Measurements from ENCODE around the gene TPD52L1. TPM values are rescaled to one million over a fixed set of nuclear protein-coding genes. Genes with fewer than 3 reads are reported as not detected.

TPD52L1 gene
- total and polyA plus RNA-seq, 2 experiments from 2014 or later, result 171 to 182 TPM

- WGBS (ENCODE audit: low lambda C conversion rate, missing lambda C conversion rate), result 89% methylated on average over 4 of the region's 4 CpGs
- no peak for DNase-seq (ENCODE audit: low spot score)
Measured at GRCh38 chr6:125215252-125215819, 61.8 kb downstream of the TPD52L1 start.

GRCh38 chr6:125216015-125216414 is 62.4 kb downstream of the TPD52L1 start:
- Histone ChIP-seq H3K4me3 (no peak overlapping the region), H3K4me1 (ENCODE audit: insufficient read depth) (peaks cover 16% of the 10 kb centered on the region), H3K27me3 (no peaks in the 10 kb centered on the region), H3K9me2 (replicated peaks; ENCODE audit: insufficient read depth) (no peaks in the 10 kb centered on the region), H4K20me1 (ENCODE audit: insufficient read depth, poor library complexity, severe bottlenecking) (no peaks in the 10 kb centered on the region), H3K79me2 (peaks cover 10% of the 10 kb centered on the region), H2AFZ (no peak overlapping the region), H3K27ac (no peak overlapping the region), H3K36me3 (replicated peaks; ENCODE audit: insufficient read depth, low read depth) (no peaks in the 10 kb centered on the region), H3K4me2 (no peak overlapping the region), H3K9me3 (ENCODE audit: low read depth) (no peaks in the 10 kb centered on the region)
- 94% methylated on average over 2 of the region's 2 CpGs for WGBS (ENCODE audit: low lambda C conversion rate, missing lambda C conversion rate)
- no peak for TF ChIP-seq CTCF (IDR thresholded peaks at IDR 0.05; ENCODE audit: poor library complexity)
- no peak for TF ChIP-seq EZH2phosphoT487 (IDR thresholded peaks at IDR 0.05; ENCODE audit: low read depth, severe bottlenecking, unreplicated experiment)
- TF ChIP-seq EZH2 (IDR thresholded peaks at IDR 0.05; ENCODE audit: borderline replicate concordance), result no peak
- no peak for DNase-seq (ENCODE audit: low spot score)

More at GRCh38 chr6:125215252-125215819, 61.8 kb downstream of the TPD52L1 start:
- H3K27ac ChIP-seq, result no peak overlapping the region
- H3K4me1 ChIP-seq (ENCODE audit: insufficient read depth), result peaks cover 14% of the 10 kb centered on the region
- no peak overlapping the region for H3K4me2 ChIP-seq
- H4K20me1 ChIP-seq (ENCODE audit: insufficient read depth, poor library complexity, severe bottlenecking), result no peaks in the 10 kb centered on the region
- H2AFZ ChIP-seq, result no peak overlapping the region
- no peak for TF ChIP-seq CTCF (IDR thresholded peaks at IDR 0.05; ENCODE audit: poor library complexity)
- TF ChIP-seq EZH2 (IDR thresholded peaks at IDR 0.05; ENCODE audit: borderline replicate concordance), result no peak
- TF ChIP-seq EZH2phosphoT487 (IDR thresholded peaks at IDR 0.05; ENCODE audit: low read depth, severe bottlenecking, unreplicated experiment), result no peak
- no peaks in the 10 kb centered on the region for H3K36me3 ChIP-seq (replicated peaks; ENCODE audit: insufficient read depth, low read depth)
- no peaks in the 10 kb centered on the region for H3K9me3 ChIP-seq (ENCODE audit: low read depth)
- H3K4me3 ChIP-seq, result no peak overlapping the region
- no peaks in the 10 kb centered on the region for H3K9me2 ChIP-seq (replicated peaks; ENCODE audit: insufficient read depth)
- no peaks in the 10 kb centered on the region for H3K27me3 ChIP-seq
- H3K79me2 ChIP-seq, result peaks cover 10% of the 10 kb centered on the region

- Histone ChIP-seq H4K20me1 (ENCODE audit: insufficient read depth, poor library complexity, severe bottlenecking) (no peaks in the 10 kb centered on the region), H2AFZ (no peak overlapping the region), H3K4me3 (no peak overlapping the region), H3K9me2 (replicated peaks; ENCODE audit: insufficient read depth) (no peaks in the 10 kb centered on the region), H3K36me3 (replicated peaks; ENCODE audit: insufficient read depth, low read depth) (no peaks in the 10 kb centered on the region), H3K27ac (no peak overlapping the region), H3K4me1 (ENCODE audit: insufficient read depth) (peaks cover 16% of the 10 kb centered on the region), H3K9me3 (ENCODE audit: low read depth) (no peaks in the 10 kb centered on the region), H3K79me2 (peaks cover 10% of the 10 kb centered on the region), H3K4me2 (no peak overlapping the region), H3K27me3 (no peaks in the 10 kb centered on the region)
- 92% methylated on average over 10 of the region's 10 CpGs for WGBS (ENCODE audit: low lambda C conversion rate, missing lambda C conversion rate)
- TF ChIP-seq CTCF (IDR thresholded peaks at IDR 0.05; ENCODE audit: poor library complexity) (no peak), EZH2 (IDR thresholded peaks at IDR 0.05; ENCODE audit: borderline replicate concordance) (no peak), EZH2phosphoT487 (IDR thresholded peaks at IDR 0.05; ENCODE audit: low read depth, severe bottlenecking, unreplicated experiment) (no peak)
- no peak for DNase-seq (ENCODE audit: low spot score)
Measured at GRCh38 chr6:125217369-125217768, 63.8 kb downstream of the TPD52L1 start.

Data from hepatocyte (in vitro differentiated cells).